Muscle layer of duodenum (tissue), 2 donors: Measurements from ENCODE around the gene C11orf87.
A peak's percentile ranks its signal among the peaks of the same experiment; 100 is the strongest.

Experiments used
- H3K27ac ChIP-seq: one replicate; pipeline ENCODE4 v1.7.0; 2013; ENCODE audit warnings: mild to moderate bottlenecking, low read length
- H3K27me3 ChIP-seq: one replicate; pipeline ENCODE4 v1.7.0; 2013; ENCODE audit warnings: low read depth, mild to moderate bottlenecking, control low read depth, low read length
- H3K36me3 ChIP-seq, 2 donors: one replicate each; pipeline ENCODE4 v1.7.0; 2013; ENCODE audit warnings: low read length in 2 of 2, control low read depth in 1 of 2, mild to moderate bottlenecking in 1 of 2; ENCODE audit not compliant: insufficient read depth in 2 of 2, control insufficient read depth in 1 of 2
- H3K4me1 ChIP-seq, 2 donors: one replicate each; pipeline ENCODE4 v1.7.0; 2013; ENCODE audit warnings: low read length in 2 of 2, mild to moderate bottlenecking in 2 of 2, control low read depth in 1 of 2, moderate library complexity in 1 of 2; ENCODE audit not compliant: insufficient read depth in 2 of 2, control insufficient read depth in 1 of 2
- H3K4me3 ChIP-seq, 2 donors: one replicate each; pipeline ENCODE4 v1.7.0; 2013; ENCODE audit warnings: low read length in 2 of 2, low read depth in 1 of 2, mild to moderate bottlenecking in 1 of 2
- H3K9me3 ChIP-seq, 2 donors: one replicate each; pipeline ENCODE4 v1.7.0; 2013; ENCODE audit warnings: low read length in 2 of 2, control low read depth in 1 of 2, mild to moderate bottlenecking in 1 of 2; ENCODE audit not compliant: control insufficient read depth in 1 of 2
- donor health status: healthy.

The C11orf87 gene

DNA sequence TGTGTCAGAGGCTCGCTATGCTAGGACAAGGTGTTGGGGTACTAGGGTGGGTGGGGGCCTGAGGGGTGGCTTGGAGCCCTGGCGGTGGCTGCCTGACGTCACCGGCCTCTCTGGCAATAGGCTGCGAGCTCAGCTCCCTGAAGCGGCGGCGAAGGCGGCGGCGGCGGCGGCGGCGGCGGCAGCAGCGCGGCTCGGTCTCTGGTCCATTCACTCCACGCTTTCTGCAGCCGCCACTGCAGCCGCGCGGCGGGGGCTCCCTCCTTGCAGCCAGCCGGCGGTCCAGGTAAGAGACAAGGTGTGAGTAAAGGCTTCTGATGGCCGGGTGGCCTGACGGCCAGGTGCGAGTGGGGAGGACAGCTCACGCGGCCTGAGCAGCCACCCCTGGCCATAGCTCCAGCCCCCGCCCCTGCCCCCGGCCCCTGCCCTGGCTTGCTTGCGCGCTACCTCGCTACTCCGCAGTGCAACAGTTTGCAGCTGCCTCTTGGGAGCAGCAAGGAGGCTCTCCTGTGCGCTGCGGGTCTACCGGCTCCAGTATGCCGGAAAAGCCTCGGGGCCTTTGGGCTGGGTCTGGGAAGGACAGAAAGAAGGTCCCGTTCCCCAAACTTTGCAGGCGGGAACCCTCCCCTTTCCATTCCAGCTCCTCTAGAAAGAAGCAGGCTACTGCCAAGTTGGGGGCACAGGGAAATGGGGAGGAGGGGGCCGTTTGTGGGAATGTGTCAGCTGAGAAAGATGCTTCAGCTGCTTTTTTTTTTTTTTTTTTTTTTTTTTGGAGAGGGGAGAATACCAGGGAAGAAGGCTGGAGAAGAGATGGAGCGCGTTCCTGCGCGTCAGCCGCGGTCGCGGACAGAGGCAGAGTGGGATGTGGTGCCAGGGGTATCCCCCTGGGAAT is at the start of gene C11orf87:
Gene C11orf87, plus strand, starts transcription at position 210 of the 889 bp plus-strand sequence. CDS start 1,444 bp downstream, outside the sequence.
- Histone ChIP-seq H3K4me1 (peaks cover 0 to 21% of the 10 kb centered on the region in 2 donors), H3K9me3 (no peaks in the 10 kb centered on the region), H3K4me3 (peak within 1 kb of the TSS in 1 of 2 donors; percentile 55), H3K36me3 (no peaks in the 10 kb centered on the region), H3K27ac (no peak within 1 kb of the TSS), H3K27me3 (peaks cover 15% of the 10 kb centered on the region)

DNA sequence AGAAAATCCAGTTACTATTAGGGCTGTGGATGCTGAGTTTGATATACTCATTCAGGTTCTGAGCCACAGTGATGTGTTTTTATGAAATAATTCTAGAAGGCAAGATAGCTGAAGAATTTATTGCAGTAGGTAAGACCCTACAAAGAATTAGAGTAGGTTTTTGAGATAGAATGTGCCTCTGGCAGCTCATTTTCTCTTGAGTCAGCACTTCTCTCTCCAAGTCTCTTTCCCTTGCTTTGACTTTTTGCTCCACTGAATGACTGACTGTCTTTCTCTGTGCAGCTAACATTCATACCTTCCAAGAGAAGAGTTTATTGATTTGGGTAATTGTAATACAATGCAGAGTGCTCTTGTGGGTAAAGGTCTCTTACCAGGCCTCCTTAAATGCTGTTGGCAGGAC is 48.0 kb upstream of the C11orf87 start:
- Histone ChIP-seq H3K27ac (no peak overlapping the region), H3K36me3 (no peaks in the 10 kb centered on the region), H3K4me1 (no peaks in the 10 kb centered on the region), H3K4me3 (no peak overlapping the region), H3K9me3 (no peaks in the 10 kb centered on the region), H3K27me3 (no peaks in the 10 kb centered on the region)

DNA sequence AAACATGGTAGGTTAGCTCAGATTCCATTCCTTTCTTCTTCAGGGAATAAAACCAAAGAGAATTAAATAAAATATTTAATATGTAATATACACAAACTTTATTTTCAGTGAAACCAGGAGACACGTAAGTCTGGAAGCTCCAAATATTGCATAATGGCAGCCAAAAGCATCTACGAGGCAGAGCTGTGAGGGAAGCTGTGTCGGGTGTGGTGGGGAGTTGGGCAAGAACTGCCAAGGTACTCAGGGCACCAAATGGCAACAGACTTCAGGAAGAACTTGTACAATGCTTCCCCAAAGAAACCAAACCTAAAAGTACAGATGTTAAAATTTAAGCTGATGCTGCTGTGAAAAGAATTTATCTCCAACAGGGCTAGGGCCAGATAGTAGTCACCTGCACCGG is 47.5 kb upstream of the C11orf87 start:
- Histone ChIP-seq H3K4me1 (no peaks in the 10 kb centered on the region), H3K27ac (no peak overlapping the region), H3K36me3 (no peaks in the 10 kb centered on the region), H3K27me3 (no peaks in the 10 kb centered on the region), H3K4me3 (no peak overlapping the region), H3K9me3 (no peaks in the 10 kb centered on the region)

DNA sequence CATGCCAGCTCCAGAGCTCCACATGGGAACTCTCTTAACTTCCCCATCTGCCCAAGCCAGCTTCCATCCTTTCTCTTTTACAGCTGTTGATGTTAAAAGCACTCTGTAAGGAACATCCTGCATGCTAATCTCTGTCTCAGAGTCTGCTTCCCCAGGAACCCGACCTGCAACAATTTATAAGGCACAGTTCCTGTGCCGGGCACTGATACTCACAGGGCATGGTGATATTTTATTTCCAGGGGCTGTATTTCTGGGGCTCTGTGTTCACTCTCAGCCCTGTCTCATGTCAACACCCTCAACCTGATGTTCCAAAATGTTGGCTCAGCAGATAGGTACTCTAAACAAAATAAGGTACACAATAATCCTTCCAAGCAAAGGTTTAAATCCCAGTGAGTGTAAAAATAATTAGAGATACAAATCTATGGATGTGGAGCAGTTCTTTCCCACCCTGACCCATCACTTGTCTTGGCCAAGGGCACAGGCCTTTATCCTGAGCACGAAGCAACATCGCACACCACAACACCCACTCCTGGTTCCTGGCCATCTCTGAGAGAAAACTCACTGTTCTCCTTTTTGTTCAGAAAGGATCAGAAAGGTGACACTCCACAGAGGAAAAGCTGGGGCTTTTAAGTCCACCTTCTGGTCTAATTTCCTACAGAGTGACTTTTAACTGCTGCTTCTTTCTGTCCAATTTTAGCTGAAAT is 44.8 kb upstream of the C11orf87 start:
- Histone ChIP-seq H3K27me3 (no peaks in the 10 kb centered on the region), H3K4me1 (no peaks in the 10 kb centered on the region), H3K9me3 (no peaks in the 10 kb centered on the region), H3K27ac (no peak overlapping the region), H3K4me3 (no peak overlapping the region), H3K36me3 (no peaks in the 10 kb centered on the region)

DNA sequence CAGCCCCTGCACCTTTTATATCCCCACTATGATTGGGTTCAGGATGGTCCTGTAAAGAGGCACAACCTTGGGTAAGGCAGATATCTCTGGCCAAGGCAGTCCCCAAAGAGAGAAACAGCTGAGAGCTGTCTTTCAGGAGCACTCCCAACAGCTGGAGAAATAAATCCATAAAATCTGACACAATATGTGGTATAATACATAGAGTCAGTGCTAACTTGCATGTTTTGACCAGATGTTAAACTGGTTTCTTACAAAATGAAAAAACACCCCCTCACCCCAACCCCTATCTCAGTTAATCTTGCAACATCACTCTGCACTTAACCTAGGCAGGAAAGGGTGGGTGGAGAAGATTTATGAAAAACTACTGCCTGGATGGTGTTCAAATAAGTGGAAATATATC is 44.0 kb upstream of the C11orf87 start:
- Histone ChIP-seq H3K27me3 (no peaks in the 10 kb centered on the region), H3K9me3 (no peaks in the 10 kb centered on the region), H3K4me1 (no peaks in the 10 kb centered on the region), H3K4me3 (no peak overlapping the region), H3K36me3 (no peaks in the 10 kb centered on the region), H3K27ac (no peak overlapping the region)

DNA sequence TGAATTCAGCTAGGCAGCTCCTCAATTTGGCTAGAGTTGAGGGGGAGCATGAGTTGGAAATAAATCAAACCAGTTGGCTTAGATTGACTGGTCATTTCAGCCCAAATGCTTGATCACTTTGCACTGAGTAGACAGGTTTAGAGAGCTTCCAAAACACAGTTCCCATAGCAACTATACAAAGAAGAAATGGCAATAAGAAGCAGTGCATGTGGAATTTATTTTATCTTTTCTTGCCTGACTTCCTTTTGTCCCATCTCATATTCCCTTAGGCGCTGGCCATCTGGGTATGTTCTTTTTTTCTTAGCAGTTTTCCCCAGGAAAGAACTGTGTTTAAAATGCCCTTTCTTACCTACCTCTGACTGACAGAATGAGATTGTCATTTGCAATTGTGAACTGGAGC is 38.7 kb upstream of the C11orf87 start:
- H3K36me3 ChIP-seq: no peaks in the 10 kb centered on the region
- H3K4me1 ChIP-seq: no peaks in the 10 kb centered on the region
- H3K4me3 ChIP-seq: no peak overlapping the region
- peaks cover 0 to 3% of the 10 kb centered on the region in 2 donors for H3K9me3 ChIP-seq
- no peaks in the 10 kb centered on the region for H3K27me3 ChIP-seq
- no peak overlapping the region for H3K27ac ChIP-seq

DNA sequence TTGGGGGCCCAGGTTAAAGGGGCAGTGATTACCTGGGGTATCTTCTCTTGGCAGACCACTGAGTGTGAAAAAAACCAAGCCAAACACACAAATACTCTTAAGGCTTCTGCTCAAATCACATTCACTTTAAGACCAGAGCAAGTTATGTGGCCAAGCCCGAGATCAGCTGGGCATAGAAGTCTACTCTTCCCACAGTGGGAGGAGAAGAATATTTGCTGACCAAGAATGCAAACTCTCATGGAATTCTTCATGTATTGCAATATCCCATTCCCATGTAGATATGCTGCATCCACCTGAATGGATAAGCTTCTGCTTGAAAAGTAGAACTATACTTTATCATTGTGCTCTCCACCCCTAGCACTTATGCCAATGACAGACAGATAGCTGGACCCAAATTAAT is 37.1 kb upstream of the C11orf87 start:
- H3K36me3 ChIP-seq: no peaks in the 10 kb centered on the region
- no peaks in the 10 kb centered on the region for H3K4me1 ChIP-seq
- no peak overlapping the region for H3K4me3 ChIP-seq
- H3K9me3 ChIP-seq: peaks cover 0 to 3% of the 10 kb centered on the region in 2 donors
- H3K27me3 ChIP-seq: no peaks in the 10 kb centered on the region
- H3K27ac ChIP-seq: no peak overlapping the region

DNA sequence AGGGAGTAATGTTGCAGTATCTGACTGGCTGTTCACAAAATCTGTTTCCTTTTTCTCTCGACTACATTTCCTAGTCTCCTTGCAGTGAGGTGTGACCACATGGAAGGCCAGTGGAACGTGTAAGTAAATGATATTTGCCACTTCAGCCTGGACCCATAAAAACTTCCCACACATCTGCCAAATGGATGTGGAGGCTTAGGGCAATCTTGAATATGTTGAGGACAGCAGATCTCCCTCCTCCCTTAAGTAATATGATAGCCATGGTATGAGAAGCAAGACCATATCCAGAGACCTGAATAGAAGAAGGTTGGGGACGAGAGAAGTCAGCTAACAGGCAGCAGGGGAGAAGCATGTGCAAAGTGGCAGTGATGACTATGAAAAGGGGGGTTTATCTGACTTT is 33.0 kb upstream of the C11orf87 start:
- H3K27ac ChIP-seq: no peak overlapping the region
- H3K9me3 ChIP-seq: peaks cover 0 to 9% of the 10 kb centered on the region in 2 donors
- H3K4me1 ChIP-seq: no peaks in the 10 kb centered on the region
- no peaks in the 10 kb centered on the region for H3K27me3 ChIP-seq
- H3K36me3 ChIP-seq: no peaks in the 10 kb centered on the region
- H3K4me3 ChIP-seq: no peak overlapping the region

DNA sequence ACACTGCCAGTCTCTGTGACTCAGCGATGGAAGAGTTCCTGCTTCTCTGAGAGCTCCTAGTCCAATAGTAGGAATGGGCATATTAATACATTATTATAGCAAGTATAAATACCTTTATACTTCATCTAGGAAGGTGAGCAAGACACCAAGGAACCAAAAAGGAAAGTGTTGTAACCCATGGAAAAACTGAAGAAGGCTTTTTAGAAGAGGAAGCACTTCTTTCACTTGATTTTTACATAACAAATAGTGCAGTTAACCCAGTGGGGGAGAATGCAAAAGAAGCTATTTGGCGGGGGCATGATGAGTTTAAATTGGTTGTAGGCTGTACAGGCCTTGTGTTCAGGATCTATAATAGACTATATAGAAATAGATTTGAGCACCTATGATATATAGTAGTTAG is 31.2 kb upstream of the C11orf87 start:
- no peak overlapping the region for H3K27ac ChIP-seq
- peaks cover 0 to 6% of the 10 kb centered on the region in 2 donors for H3K9me3 ChIP-seq
- H3K27me3 ChIP-seq: no peaks in the 10 kb centered on the region
- no peak overlapping the region for H3K4me3 ChIP-seq
- no peaks in the 10 kb centered on the region for H3K36me3 ChIP-seq
- H3K4me1 ChIP-seq: no peaks in the 10 kb centered on the region

DNA sequence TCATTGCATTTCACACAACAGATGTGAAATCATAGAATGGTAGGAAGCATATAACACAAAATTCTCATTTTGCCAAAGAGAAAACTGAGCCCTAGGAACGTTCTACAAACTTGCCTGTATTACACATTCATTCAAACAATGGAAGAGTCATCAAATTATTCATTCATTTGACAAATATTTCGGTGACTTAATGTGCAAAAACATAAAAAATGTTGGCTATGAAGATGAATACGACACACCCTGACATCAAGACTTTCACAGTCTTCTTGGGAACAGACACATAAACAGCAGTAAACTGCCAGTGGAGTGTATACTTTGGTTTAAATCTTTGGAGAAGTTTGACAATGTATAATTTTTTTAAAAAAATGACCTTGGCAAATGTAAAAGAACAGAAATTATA is 20.4 kb upstream of the C11orf87 start:
- Histone ChIP-seq H3K4me3 (no peak overlapping the region), H3K27ac (no peak overlapping the region), H3K4me1 (no peaks in the 10 kb centered on the region), H3K27me3 (no peaks in the 10 kb centered on the region), H3K9me3 (peaks cover 0 to 3% of the 10 kb centered on the region in 2 donors), H3K36me3 (no peaks in the 10 kb centered on the region)

DNA sequence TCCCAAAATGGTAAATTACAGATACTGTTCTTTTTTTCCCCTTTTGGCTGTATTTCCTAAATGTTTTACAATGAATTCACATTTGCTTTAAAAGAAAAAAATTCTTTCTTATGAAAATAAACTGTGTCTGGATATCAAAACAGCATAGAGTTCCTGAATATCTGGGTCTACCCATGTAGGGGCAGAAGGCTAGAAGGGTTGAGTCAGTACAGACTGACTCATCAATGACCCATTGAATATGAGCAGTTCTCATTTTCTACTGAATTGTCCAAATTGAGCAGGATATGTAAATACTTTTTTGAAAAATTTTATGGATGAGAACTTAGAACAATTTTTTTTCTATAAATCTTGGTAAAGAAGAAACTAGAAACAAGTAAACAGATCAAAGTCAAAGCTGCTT is 16.3 kb upstream of the C11orf87 start:
- no peak overlapping the region for H3K4me3 ChIP-seq
- H3K4me1 ChIP-seq: no peaks in the 10 kb centered on the region
- H3K27me3 ChIP-seq: no peaks in the 10 kb centered on the region
- peaks cover 0 to 3% of the 10 kb centered on the region in 2 donors for H3K9me3 ChIP-seq
- no peak overlapping the region for H3K27ac ChIP-seq
- no peaks in the 10 kb centered on the region for H3K36me3 ChIP-seq
